Esophagus squamous epithelium (tissue), 4 donors: ENCODE measurements around the gene FNDC3B.

Experiments used
- POLR2A ChIP-seq, 4 donors: fragments of 450-650 bp; IDR thresholded peaks; one replicate each; pipeline ENCODE4 v1.6.1; 2017; ENCODE audit warnings: antibody characterized with exemption in 4 of 4, mild to moderate bottlenecking in 4 of 4, moderate library complexity in 3 of 4
- TF ChIP-seq, protein P1 (sequence below), 6 experiments: fragments of 450-650 bp in 4 of 6; fragments of 200-600 bp in 2 of 6; sonication (generic) in 2 of 6; IDR thresholded peaks; one replicate each; pipeline ENCODE4 v1.5.1; 2016 to 2019; ENCODE audit warnings: antibody characterized with exemption in 6 of 6, mild to moderate bottlenecking in 4 of 6, moderate library complexity in 4 of 6

DNA sequence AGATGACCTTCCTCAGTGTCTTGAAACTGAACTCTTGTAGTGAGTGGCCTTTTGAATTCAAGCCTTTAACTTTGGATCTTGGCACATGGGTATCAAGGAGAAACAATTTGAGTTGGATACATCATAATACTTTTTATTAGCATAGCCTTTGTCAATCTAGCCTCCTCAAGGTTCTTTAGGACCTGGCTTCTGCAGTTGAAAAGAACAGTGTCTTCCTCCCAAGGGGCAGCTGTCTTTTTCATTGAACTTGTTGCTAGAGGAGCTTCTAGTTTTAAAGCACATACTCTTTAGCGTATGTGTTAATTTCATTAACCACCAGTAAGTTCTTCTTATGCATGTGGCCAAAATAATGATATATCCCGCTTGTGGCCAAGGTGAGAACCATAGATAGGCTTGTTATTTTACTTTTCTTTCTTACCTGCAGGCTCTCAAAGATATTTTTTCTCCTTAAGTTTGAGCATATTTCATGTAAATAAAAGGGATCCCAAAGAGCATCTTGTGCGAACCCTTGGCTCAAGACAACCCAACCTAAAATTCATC lies 325.7 kb downstream of the FNDC3B start:
- TF ChIP-seq POLR2A (IDR thresholded peaks at IDR 0.05): no peak
- TF ChIP-seq, protein P1, sequence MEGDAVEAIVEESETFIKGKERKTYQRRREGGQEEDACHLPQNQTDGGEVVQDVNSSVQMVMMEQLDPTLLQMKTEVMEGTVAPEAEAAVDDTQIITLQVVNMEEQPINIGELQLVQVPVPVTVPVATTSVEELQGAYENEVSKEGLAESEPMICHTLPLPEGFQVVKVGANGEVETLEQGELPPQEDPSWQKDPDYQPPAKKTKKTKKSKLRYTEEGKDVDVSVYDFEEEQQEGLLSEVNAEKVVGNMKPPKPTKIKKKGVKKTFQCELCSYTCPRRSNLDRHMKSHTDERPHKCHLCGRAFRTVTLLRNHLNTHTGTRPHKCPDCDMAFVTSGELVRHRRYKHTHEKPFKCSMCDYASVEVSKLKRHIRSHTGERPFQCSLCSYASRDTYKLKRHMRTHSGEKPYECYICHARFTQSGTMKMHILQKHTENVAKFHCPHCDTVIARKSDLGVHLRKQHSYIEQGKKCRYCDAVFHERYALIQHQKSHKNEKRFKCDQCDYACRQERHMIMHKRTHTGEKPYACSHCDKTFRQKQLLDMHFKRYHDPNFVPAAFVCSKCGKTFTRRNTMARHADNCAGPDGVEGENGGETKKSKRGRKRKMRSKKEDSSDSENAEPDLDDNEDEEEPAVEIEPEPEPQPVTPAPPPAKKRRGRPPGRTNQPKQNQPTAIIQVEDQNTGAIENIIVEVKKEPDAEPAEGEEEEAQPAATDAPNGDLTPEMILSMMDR (IDR thresholded peaks at IDR 0.05): no peak
